ENCODE data around the gene ZNF669. TPM values are rescaled to one million over a fixed set of nuclear protein-coding genes. Genes with fewer than 3 reads are reported as not detected.
"Not testable (repeated sequence)": the region's sequence is repeated elsewhere in the genome, so short reads cannot be mapped to it uniquely, and the experiment has no call there.

ZNF669 gene
- 11.5 and 12.0 TPM in 2 replicates for total RNA-seq (2014; rRNA removed)
- 2.9 TPM for polyA plus RNA-seq (2012)

GRCh38 chr1:247103859-247104591 lies at the start of gene ZNF669:
Gene ZNF669, minus strand, starts transcription at chr1:247104356. Its CDS starts 157 bp downstream, at chr1:247104199.
- peak; percentile 96 for DNase-seq (ENCODE audit: low read depth)

DNA sequence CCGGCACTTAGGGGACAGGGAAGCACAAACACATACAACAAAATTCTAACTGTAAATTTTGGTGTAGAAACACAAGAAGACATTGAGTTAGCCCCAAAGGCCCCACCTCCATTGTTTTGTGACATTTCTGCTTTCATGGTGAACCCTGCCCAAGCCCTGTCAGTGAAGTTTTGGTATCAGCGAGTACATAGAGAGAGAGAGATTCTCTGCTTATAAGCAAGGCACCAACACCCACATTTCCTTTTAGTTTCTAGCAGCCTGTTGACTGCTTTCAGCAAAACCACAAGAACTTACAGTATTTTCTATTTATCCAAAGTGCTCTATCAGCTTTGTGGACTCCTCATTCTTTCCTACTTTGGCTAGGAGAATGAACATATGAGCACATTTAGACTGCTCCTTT lies 43.6 kb upstream of the ZNF669 start:
- DNase-seq (ENCODE audit: low read depth), result no peak

GRCh38 chr1:247147120-247147519 lies 43.0 kb upstream of the ZNF669 start:
- not testable (repeated sequence) for DNase-seq (ENCODE audit: low read depth)

DNA sequence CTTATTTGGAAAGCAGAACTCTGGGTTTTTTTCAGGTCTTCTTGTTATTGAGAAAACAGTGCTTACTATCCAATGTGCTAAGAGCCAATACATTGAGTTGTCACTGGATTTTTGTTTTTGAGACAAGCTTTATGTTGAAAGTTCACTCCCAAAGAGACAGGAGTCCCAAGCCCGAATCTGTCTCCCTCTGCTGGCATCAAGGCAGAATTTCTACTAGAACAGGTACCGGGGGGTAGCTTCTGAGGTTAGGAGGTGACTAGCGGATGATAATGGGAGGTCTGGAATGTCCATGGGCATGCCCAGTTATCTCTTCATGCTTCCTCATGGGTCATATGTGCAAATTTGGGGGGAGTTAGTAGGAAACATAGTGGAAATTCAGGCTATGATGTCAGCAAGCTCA lies 42.5 kb upstream of the ZNF669 start:
- DNase-seq (ENCODE audit: low read depth), result no peak

- DNase-seq (ENCODE audit: low read depth), result no peak
Measured at GRCh38 chr1:247145279-247145678, 41.1 kb upstream of the ZNF669 start.

- not testable (repeated sequence) for DNase-seq (ENCODE audit: low read depth)
Measured at GRCh38 chr1:247139557-247139956, 35.4 kb upstream of the ZNF669 start.

DNA sequence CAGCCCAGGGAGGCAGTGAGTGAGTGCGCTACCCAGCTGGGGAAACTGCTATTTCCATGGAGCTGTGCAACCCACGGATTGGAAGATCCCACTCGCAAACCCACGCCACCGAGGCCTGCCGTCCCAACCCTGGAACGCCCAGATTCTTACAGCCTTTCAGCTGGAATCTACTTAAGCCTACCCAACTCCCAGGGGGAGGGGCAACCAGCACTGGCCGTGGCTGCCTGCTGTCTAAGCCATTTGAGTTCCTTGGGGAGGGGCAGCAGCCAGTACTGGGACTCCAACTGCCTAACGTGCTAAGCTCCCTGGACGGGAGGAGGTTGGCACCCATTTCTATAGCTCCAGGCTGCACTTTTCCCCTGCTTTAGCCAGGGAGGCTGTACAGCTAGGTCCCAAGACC lies 27.1 kb upstream of the ZNF669 start:
- DNase-seq (ENCODE audit: low read depth), result no peak

- not testable (repeated sequence) for DNase-seq (ENCODE audit: low read depth)
Measured at GRCh38 chr1:247127519-247128282, 23.5 kb upstream of the ZNF669 start.

DNA sequence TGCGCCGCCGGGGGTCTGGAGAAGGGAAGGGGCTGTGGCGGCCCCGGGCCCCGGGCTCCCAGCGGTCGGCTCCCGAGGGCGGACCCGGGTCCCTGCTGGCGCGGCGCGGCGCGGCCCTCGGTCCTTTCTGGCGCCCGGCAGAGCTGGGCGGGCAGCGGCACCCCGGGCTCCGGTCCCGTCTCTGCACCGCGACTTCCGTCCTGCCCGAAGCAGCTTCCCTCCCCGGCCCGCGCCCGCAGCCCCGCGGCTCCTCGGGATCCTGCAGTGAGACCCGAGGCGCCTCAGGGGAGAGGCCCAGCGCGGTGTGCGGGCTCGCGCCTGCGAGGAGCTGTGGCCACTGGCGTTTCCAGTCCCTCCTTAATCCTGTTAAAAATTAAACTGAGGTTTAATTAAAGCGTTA lies 22.4 kb upstream of the ZNF669 start:
- not testable (repeated sequence) for DNase-seq (ENCODE audit: low read depth)

GRCh38 chr1:247126166-247126565 lies 22.0 kb upstream of the ZNF669 start:
- not testable (repeated sequence) for DNase-seq (ENCODE audit: low read depth)

GRCh38 chr1:247121382-247121781 lies 17.2 kb upstream of the ZNF669 start:
- no peak for DNase-seq (ENCODE audit: low read depth)

- not testable (repeated sequence) for DNase-seq (ENCODE audit: low read depth)
Measured at GRCh38 chr1:247120408-247120668, 16.2 kb upstream of the ZNF669 start.

DNA sequence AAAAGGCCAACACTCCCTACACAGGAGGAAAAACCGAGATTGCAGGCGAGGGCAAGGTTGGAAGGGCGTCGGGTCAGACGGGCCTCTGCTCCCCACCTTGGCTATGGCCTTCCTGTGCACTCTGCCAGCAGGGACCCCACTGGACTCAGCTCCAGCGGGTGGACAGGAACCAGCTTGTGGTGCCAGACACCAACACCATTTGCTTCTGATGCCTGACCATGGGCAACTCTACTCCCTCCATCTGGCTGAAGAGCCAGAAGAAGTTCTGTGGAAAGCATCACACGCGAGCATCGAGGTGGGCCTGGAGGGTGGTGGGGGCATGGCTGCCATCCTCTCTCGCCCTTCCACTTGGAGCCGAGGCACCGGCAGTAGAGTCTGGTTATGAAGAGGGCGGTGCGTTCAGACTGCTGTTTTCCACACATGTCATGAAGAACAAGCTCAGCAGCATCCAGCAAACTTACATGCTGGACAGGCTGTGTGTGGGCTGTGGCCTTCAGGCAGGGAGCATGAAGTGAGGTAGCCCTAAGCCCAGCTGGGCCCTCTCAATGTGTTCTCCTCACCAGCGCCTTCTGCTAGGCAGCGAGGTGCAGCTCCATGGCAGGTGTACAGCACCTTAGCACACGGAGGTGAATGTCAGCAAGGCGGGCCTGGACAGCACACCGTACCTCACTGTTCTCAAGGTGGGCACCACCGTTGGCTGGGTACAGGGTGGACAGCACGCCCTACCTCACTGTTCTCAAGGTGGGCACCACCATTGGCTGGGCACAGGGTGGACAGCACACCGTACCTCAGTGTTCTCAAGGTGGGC lies 15.6 kb upstream of the ZNF669 start:
- DNase-seq (ENCODE audit: low read depth), result no peak

GRCh38 chr1:247118946-247119446 lies 14.8 kb upstream of the ZNF669 start:
- no peak for DNase-seq (ENCODE audit: low read depth)

DNA sequence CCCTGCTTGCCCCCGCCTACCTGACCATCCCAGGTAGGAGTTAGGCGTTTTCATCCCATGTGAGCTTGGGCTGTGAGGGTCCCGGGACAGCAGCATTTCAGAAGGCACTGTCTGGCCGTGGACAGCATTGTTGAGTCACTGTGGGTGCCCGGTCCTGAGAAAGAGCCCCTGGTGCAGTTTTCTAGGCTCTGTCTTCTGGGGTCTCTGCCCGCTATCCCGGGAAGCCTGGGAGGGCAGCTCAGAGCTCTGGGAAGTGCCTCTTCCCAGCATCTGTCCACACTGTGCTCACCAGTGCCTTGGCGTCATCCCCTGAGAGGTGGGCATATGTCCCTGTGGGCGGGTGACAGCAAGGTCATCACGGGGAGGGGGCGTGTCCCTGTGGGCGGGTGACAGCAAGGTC lies 11.4 kb upstream of the ZNF669 start:
- DNase-seq (ENCODE audit: low read depth), result no peak

DNA sequence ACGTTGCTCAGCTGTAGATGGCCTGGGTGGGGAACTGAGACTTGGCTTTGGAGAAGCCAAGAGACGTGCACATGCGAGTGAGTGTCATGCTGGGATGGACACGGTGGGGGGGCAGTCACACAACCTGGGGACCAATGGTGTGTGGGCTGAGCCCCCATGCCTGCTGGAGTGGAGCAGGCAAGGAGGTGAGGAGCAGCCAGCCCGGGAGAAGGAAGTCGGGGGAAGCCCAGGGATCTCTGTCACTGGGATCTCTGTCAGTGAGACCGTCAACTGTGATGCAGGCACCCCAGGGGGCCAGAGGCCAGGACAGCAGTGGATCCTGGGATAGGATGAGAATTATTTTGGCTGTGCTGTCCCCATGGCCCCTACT lies 11.0 kb upstream of the ZNF669 start:
- DNase-seq (ENCODE audit: low read depth), result no peak

GRCh38 chr1:247114351-247115140 lies 10.4 kb upstream of the ZNF669 start:
- DNase-seq (ENCODE audit: low read depth), result no peak

- no peak for DNase-seq (ENCODE audit: low read depth)
Measured at GRCh38 chr1:247113733-247114271, 9.6 kb upstream of the ZNF669 start.

GRCh38 chr1:247113094-247113497 lies 8.9 kb upstream of the ZNF669 start:
- DNase-seq (ENCODE audit: low read depth), result no peak

- no peak for DNase-seq (ENCODE audit: low read depth)
Measured at GRCh38 chr1:247112479-247112781, 8.3 kb upstream of the ZNF669 start.

Data from LHCN-M2 (cell line).